Adrenal gland (tissue), 12 donors: ENCODE measurements around the gene TMEM40. TPM values are rescaled to one million over a fixed set of nuclear protein-coding genes. Genes with fewer than 3 reads are reported as not detected.
"Not testable (repeated sequence)": the region's sequence is repeated elsewhere in the genome, so short reads cannot be mapped to it uniquely, and the experiment has no call there.

Experiments
- DNase-seq, 7 donors: peaks; one replicate each; pipeline ENCODE4 v3.0.0-alpha.2; 2019 to 2020
- H3K27ac ChIP-seq, 5 donors: fragments of 200-600 bp; sonication (generic) in 4 of 5; 1 replicate in 3 of 5; 2 replicates in 2 of 5; pipeline versions ENCODE4 v1.5.1 to v1.8.0; 2016 to 2020; ENCODE audit warnings: mild to moderate bottlenecking in 1 of 5
- H3K27me3 ChIP-seq: fragments of 200-600 bp; 2 replicates; pipeline ENCODE4 v1.8.0; 2021
- H3K36me3 ChIP-seq, 2 donors: fragments of 200-600 bp; replicated peaks in 1 of 2; 1 replicate in 1 of 2; 2 replicates in 1 of 2; pipeline versions ENCODE4 v1.5.1 to v1.8.0; 2018 to 2022
- H3K4me1 ChIP-seq, 2 donors: fragments of 200-600 bp; replicated peaks in 1 of 2; 1 replicate in 1 of 2; 2 replicates in 1 of 2; pipeline versions ENCODE4 v1.5.1 to v1.8.0; 2018 to 2021
- H3K4me3 ChIP-seq, 4 donors: fragments of 200-600 bp; sonication (generic) in 3 of 4; one replicate each; pipeline ENCODE4 v1.5.1; 2016 to 2018
- H3K9me3 ChIP-seq, 3 donors: fragments of 200-600 bp; sonication (generic) in 1 of 3; replicated peaks in 1 of 3; 1 replicate in 2 of 3; 2 replicates in 1 of 3; pipeline versions ENCODE4 v1.5.1 to v1.8.0; 2016 to 2021
- CTCF ChIP-seq, 6 experiments: fragments of 450-650 bp in 4 of 6; fragments of 200-600 bp in 2 of 6; sonication (generic) in 1 of 6; IDR thresholded peaks; 1 replicate in 5 of 6; 2 replicates in 1 of 6; pipeline versions ENCODE4 v1.5.1 to v1.8.0; 2016 to 2021; ENCODE audit warnings: antibody characterized with exemption in 6 of 6, mild to moderate bottlenecking in 2 of 6, moderate library complexity in 1 of 6
- POLR2A ChIP-seq, 2 donors: fragments of 450-650 bp; IDR thresholded peaks; one replicate each; pipeline ENCODE4 v1.6.1; 2017; ENCODE audit warnings: antibody characterized with exemption in 2 of 2, mild to moderate bottlenecking in 2 of 2, moderate library complexity in 1 of 2
- WGBS, 4 donors: extraction: QIAGEN DNeasy Blood & Tissue Kit in 2 of 4; methylation state at CpG; one replicate each; pipeline versions ENCODE4 v1.1.5 to v1.1.7; 2013 to 2017; 5-methylcytosine and 5-hydroxymethylcytosine counted together
- intact Hi-C, 2 donors: fragments of 100-400 bp; cut with DNase I; formaldehyde crosslinking; loops; one replicate each; pipeline versions ENCODE4 v1.14.1 to v1.15.0; 2022 to 2023
- polyA plus RNA-seq, 3 donors: library from polyadenylated mRNA; stranded (reverse); fragments of 200-250 nt in 2 of 3; fragments of 350-450 nt in 1 of 3; fragmentation: Illumina TruSeq in 1 of 3; extraction: RNeasy Lipid Tissue Mini Kit (QIAGEN cat#74804) in 1 of 3; gene quantifications; one replicate each; pipeline ENCODE4 v1.2.3, GENCODE V29; 2013 to 2014
- total RNA-seq, 9 donors: library from RNA; depleted of rRNA in 4 of 9; stranded (reverse); fragments of >200 nt in 4 of 9; fragments of 120-200 nt in 1 of 9; fragmentation: NEBNext Ultra II Directional in 1 of 9; extraction: Animal tissue kit (Norgen Biotek cat#: 25700) in 1 of 9; gene quantifications; one replicate each; pipeline versions ENCODE4 v1.1.0 to v1.2.4, GENCODE V29; 2013 to 2023
- donor health status: healthy with polysubstance abuse.
- donor health status: Bipolar disorder and iron deficiency.
- donor health status: DM: yes; HTN: yes; CAD: no.
- donor health status: DM: no; HTN: no; CAD: no.
- donor health status: DM: no; HTN: no; CAD: no.
- donor health status: DM: yes; HTN: yes; CAD: no.

Gene TMEM40
- total and polyA plus RNA-seq, 12 donors: 0.17 to 1.5 (median 1.00) TPM; not detected in 8

DNA sequence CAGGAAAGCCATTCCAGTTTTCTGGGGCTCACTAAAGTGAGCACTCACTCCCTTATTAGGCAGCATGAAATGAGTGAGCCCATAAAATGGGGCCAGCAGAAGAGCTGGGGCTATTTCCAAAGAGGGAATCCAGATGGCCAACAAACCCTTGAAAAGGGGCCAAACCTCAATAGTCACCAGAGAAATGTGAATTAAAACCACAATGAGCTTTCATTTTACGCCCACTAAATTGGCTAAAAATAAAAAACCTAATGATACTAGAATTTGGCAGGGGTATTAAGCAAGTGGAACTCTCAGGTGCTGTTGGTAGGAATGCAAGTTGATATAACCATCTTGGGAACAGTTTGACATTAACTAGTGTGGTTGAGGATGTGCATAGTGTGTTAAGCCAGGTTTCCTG is 53.1 kb downstream of the TMEM40 start:
- no peak for DNase-seq
- Histone ChIP-seq H3K4me1 (no peaks in the 10 kb centered on the region), H3K36me3 (no peaks in the 10 kb centered on the region), H3K9me3 (no peaks in the 10 kb centered on the region), H3K27ac (no peak overlapping the region), H3K4me3 (no peak overlapping the region), H3K27me3 (no peaks in the 10 kb centered on the region)
- TF ChIP-seq POLR2A (IDR thresholded peaks at IDR 0.05): no peak
- no peak for TF ChIP-seq CTCF (IDR thresholded peaks at IDR 0.05)
- WGBS, 4 donors: 64 to 83% (median 77%) methylated on average over 1 of the region's 1 CpG
- intact Hi-C loops: no loop called here

GRCh38 chr3:12705374-12705926 is 53.6 kb downstream of the TMEM40 start:
- Histone ChIP-seq H3K4me1 (no peaks in the 10 kb centered on the region), H3K27me3 (no peaks in the 10 kb centered on the region), H3K4me3 (no peak overlapping the region), H3K27ac (no peak overlapping the region), H3K36me3 (no peaks in the 10 kb centered on the region), H3K9me3 (no peaks in the 10 kb centered on the region)
- WGBS, 4 donors: 83 to 91% (median 85%) methylated on average over 6 of the region's 6 CpGs
- TF ChIP-seq CTCF (IDR thresholded peaks at IDR 0.05) (no peak), POLR2A (IDR thresholded peaks at IDR 0.05) (no peak)
- no peak for DNase-seq
- intact Hi-C loops: no loop called here

DNA sequence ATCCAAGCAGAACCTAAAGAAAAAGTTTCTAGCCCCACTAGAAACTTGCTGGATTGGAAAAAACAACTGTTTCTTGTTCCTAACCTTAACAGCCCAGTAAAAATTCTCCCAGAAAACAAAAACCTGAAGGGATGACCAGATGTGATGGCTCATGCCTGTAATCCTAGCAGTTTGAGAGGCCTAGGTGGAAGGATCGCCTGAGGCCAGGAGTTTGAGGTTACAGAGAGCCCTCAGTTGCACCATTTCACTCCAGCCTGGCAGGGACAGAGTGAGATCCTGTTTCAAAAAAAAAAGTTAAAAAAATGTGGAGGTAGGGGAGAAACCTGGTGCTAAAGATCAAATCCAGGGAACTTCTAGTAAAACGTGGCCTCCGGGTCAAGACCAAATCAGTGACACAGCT is 56.6 kb downstream of the TMEM40 start:
- Histone ChIP-seq H3K36me3 (no peaks in the 10 kb centered on the region), H3K4me1 (no peaks in the 10 kb centered on the region), H3K9me3 (no peaks in the 10 kb centered on the region), H3K27me3 (no peaks in the 10 kb centered on the region), H3K27ac (no peak overlapping the region), H3K4me3 (no peak overlapping the region)
- DNase-seq: no peak
- TF ChIP-seq CTCF (IDR thresholded peaks at IDR 0.05) (no peak), POLR2A (IDR thresholded peaks at IDR 0.05) (no peak)
- intact Hi-C loops: no loop called here
- 87 to 94% (median 90%) methylated on average over 3 of the region's 3 CpGs for WGBS, 4 donors

- WGBS, 4 donors: 91 to 96% (median 94%) methylated on average over 10 of the region's 10 CpGs
- H3K4me1 ChIP-seq, H3K4me3 ChIP-seq, intact Hi-C loops, H3K36me3 ChIP-seq, H3K27ac ChIP-seq, H3K27me3 ChIP-seq, DNase-seq, H3K9me3 ChIP-seq: not testable (repeated sequence)
Observed at GRCh38 chr3:12701601-12702000, 57.5 kb downstream of the TMEM40 start.

DNA sequence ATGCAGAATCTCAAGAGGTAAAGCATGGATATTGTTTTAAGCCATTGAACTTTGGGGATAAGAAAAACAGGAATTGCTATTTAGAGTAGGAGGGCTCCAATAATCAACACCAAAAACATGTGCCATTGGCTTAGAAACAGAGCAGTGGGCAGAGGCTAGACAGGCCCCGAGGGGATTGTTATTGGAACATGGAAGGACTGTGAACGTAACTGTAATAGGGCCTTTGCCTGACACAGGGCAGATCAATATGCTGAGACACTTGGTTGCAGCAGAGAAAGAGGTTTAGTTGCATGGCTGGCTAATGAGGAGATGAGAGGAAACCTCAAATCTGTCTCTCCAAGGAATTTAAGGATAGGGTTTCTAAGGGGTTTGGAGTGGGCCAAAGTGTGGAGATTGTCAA is 58.3 kb downstream of the TMEM40 start:
- H3K36me3 ChIP-seq: no peaks in the 10 kb centered on the region
- WGBS, 4 donors: 85 to 95% (median 91%) methylated on average over 2 of the region's 2 CpGs
- H3K9me3 ChIP-seq: no peaks in the 10 kb centered on the region
- no peak overlapping the region for H3K4me3 ChIP-seq
- TF ChIP-seq POLR2A (IDR thresholded peaks at IDR 0.05) (no peak), CTCF (IDR thresholded peaks at IDR 0.05) (no peak)
- H3K4me1 ChIP-seq: no peaks in the 10 kb centered on the region
- no peak overlapping the region for H3K27ac ChIP-seq
- intact Hi-C loops: no loop called here
- H3K27me3 ChIP-seq: no peaks in the 10 kb centered on the region
- DNase-seq: no peak
